PFSK-1 (cell line): ENCODE results near the gene PCCB.

ENCODE experiments used
- FOXP2 ChIP-seq: optimal IDR thresholded peaks from 2 replicates; pipeline ENCODE3; 2011; ENCODE audit warnings: borderline replicate concordance, control low read depth, inconsistent platforms; ENCODE audit not compliant: insufficient read depth; ENCODE audit errors: extremely low read length, extremely low read depth
- POLR2AphosphoS5 ChIP-seq: IDR thresholded peaks from 2 replicates; pipeline ENCODE4 v1.6.1; 2012; ENCODE audit warnings: low read depth, mild to moderate bottlenecking, control low read depth, low read length, moderate library complexity
- SIN3A ChIP-seq: IDR thresholded peaks from 2 replicates; pipeline ENCODE4 v1.6.1; 2012; ENCODE audit warnings: mild to moderate bottlenecking, low read length, moderate library complexity, borderline replicate concordance; ENCODE audit not compliant: insufficient read depth
- TAF1 ChIP-seq: IDR thresholded peaks from 2 replicates; pipeline ENCODE4 v1.6.1; 2012; ENCODE audit warnings: low read length, control low read depth, borderline replicate concordance; ENCODE audit not compliant: insufficient read depth
- TF ChIP-seq, protein P1 (sequence below), 2 experiments: IDR thresholded peaks; 2 replicates each; pipeline versions ENCODE4 v1.6.1 to v1.8.0; 2011 to 2012; ENCODE audit warnings: low read depth in 2 of 2, low read length in 2 of 2, control low read depth in 1 of 2, inconsistent platforms in 1 of 2, mild to moderate bottlenecking in 1 of 2, moderate library complexity in 1 of 2; ENCODE audit not compliant: insufficient read depth in 1 of 2

DNA sequence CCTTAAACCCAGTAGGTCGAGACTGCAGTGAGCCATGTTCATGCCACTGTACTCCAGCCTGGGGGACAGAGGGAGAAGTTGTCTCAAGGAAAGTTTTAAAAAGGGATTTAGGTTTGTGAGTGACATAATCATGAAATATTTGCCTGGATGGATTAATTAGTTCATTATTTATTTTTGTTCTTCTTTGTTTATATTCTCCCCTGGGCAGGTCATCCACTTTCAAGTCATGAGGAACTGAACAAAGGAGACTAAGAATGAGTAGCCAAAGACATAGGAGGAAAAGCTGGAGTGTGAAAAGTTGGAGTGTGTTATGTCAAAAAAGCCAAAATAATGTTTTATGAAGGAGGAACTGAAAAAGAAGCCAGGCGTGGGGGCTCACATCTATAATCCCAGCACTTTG, 17.7 kb upstream of the PCCB start:
- no peak for TF ChIP-seq POLR2AphosphoS5
- TF ChIP-seq SIN3A = no peak
- TF ChIP-seq, protein P1, sequence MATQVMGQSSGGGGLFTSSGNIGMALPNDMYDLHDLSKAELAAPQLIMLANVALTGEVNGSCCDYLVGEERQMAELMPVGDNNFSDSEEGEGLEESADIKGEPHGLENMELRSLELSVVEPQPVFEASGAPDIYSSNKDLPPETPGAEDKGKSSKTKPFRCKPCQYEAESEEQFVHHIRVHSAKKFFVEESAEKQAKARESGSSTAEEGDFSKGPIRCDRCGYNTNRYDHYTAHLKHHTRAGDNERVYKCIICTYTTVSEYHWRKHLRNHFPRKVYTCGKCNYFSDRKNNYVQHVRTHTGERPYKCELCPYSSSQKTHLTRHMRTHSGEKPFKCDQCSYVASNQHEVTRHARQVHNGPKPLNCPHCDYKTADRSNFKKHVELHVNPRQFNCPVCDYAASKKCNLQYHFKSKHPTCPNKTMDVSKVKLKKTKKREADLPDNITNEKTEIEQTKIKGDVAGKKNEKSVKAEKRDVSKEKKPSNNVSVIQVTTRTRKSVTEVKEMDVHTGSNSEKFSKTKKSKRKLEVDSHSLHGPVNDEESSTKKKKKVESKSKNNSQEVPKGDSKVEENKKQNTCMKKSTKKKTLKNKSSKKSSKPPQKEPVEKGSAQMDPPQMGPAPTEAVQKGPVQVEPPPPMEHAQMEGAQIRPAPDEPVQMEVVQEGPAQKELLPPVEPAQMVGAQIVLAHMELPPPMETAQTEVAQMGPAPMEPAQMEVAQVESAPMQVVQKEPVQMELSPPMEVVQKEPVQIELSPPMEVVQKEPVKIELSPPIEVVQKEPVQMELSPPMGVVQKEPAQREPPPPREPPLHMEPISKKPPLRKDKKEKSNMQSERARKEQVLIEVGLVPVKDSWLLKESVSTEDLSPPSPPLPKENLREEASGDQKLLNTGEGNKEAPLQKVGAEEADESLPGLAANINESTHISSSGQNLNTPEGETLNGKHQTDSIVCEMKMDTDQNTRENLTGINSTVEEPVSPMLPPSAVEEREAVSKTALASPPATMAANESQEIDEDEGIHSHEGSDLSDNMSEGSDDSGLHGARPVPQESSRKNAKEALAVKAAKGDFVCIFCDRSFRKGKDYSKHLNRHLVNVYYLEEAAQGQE (IDR thresholded peaks at IDR 0.05; ENCODE audit: insufficient read depth in 1 of 2, low read depth in 2 of 2, low read length in 2 of 2) = no peak
- TF ChIP-seq TAF1 = no peak
- TF ChIP-seq FOXP2 = no peak
